ENCODE measurements around the gene ITGAD. TPM values are rescaled to one million over a fixed set of nuclear protein-coding genes. Genes with fewer than 3 reads are reported as not detected.
"Not testable (repeated sequence)": the region's sequence is repeated elsewhere in the genome, so short reads cannot be mapped to it uniquely, and the experiment has no call there.

ITGAD gene
- total RNA-seq, 3 donors from 2014 or later (not counting 1 experiment from before 2014, with no cell fraction given) = 1.0 to 2.9 (median 2.2) TPM

DNA sequence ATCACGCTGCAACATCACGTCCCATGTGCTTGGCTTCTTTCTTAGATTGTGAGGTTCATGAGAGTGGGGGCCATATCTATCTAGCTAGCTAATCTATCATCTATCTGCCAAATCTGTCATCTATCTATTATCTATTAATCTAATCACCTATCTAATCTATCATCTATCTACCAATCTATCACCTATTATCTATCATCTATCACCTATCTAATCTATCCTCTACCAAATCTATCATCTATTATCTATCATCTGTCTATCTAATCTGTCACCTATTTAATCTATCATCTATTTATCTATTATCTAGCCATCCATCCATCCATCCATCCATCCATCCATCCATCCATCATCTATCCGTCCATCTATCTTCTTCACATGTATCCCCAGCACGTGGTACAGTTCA is 20.8 kb downstream of the ITGAD start:
- Mint-ChIP-seq H3K36me3 (no peaks in the 10 kb centered on the region), H3K4me3 (peak overlapping the region; percentile 25), H3K9me3 (no peaks in the 10 kb centered on the region), H3K27ac (no peak overlapping the region), H3K4me1 (peaks cover 61 to 66% of the 10 kb centered on the region in 2 donors), H3K27me3 (ENCODE audit: low read depth in 2 of 2) (no peaks in the 10 kb centered on the region)
- no peak overlapping the region for H3K4me3 ChIP-seq (ENCODE audit: low read length)
- H3K27ac ChIP-seq (ENCODE audit: low read length) = no peak overlapping the region
- intact Hi-C loops (cut with micrococcal nuclease) = loop anchor here (1.0 kb wide), 1 partner anchor 49 kb away; no protein-coding TSS in a partner anchor
- DNase-seq (no peak), ATAC-seq (no peak)
- H3K4me1 ChIP-seq (ENCODE audit: control insufficient read depth, insufficient read depth, low read length) = peaks cover 52% of the 10 kb centered on the region
- TF ChIP-seq, protein P1, sequence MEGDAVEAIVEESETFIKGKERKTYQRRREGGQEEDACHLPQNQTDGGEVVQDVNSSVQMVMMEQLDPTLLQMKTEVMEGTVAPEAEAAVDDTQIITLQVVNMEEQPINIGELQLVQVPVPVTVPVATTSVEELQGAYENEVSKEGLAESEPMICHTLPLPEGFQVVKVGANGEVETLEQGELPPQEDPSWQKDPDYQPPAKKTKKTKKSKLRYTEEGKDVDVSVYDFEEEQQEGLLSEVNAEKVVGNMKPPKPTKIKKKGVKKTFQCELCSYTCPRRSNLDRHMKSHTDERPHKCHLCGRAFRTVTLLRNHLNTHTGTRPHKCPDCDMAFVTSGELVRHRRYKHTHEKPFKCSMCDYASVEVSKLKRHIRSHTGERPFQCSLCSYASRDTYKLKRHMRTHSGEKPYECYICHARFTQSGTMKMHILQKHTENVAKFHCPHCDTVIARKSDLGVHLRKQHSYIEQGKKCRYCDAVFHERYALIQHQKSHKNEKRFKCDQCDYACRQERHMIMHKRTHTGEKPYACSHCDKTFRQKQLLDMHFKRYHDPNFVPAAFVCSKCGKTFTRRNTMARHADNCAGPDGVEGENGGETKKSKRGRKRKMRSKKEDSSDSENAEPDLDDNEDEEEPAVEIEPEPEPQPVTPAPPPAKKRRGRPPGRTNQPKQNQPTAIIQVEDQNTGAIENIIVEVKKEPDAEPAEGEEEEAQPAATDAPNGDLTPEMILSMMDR (IDR thresholded peaks at IDR 0.05) = no peak
- 95% methylated on average over 4 of the region's 4 CpGs for WGBS (ENCODE audit: insufficient coverage)
- H3K27me3 ChIP-seq (ENCODE audit: control insufficient read depth, insufficient read depth, low read length) = no peaks in the 10 kb centered on the region
- H3K9me3 ChIP-seq (ENCODE audit: control insufficient read depth, insufficient read depth, low read length) = no peaks in the 10 kb centered on the region
- no peaks in the 10 kb centered on the region for H3K36me3 ChIP-seq (ENCODE audit: control insufficient read depth, insufficient read depth, low read length)

DNA sequence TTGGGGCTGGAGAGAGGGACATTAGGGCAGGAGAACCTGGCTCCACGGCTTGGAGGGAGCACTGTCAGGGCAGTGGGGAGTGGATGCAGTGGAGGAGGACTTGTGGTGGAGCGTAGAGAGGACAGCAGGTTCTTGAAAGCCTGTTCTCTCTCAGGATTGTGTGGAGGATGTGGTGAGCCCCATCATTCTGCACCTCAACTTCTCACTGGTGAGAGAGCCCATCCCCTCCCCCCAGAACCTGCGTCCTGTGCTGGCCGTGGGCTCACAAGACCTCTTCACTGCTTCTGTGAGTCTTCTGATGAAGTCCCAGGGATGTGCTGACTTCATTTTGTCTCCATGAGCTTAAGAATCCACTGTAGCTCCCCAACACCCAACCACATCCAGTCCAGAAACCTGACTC is 21.6 kb downstream of the ITGAD start:
- H3K4me3 Mint-ChIP-seq = peak overlapping the region; percentile 68
- ATAC-seq (peak; percentile 64 to 91 (median 88)), DNase-seq (peak; percentile 31 to 43)
- H3K4me1 Mint-ChIP-seq = peaks cover 58 to 67% of the 10 kb centered on the region in 2 donors
- 21% methylated on average over 3 of the region's 4 CpGs for WGBS (ENCODE audit: insufficient coverage)
- Histone ChIP-seq H3K36me3 (ENCODE audit: control insufficient read depth, insufficient read depth, low read length) (no peaks in the 10 kb centered on the region), H3K4me1 (ENCODE audit: control insufficient read depth, insufficient read depth, low read length) (peaks cover 60% of the 10 kb centered on the region), H3K4me3 (ENCODE audit: low read length) (no peak overlapping the region), H3K9me3 (ENCODE audit: control insufficient read depth, insufficient read depth, low read length) (no peaks in the 10 kb centered on the region), H3K27ac (ENCODE audit: low read length) (no peak overlapping the region), H3K27me3 (ENCODE audit: control insufficient read depth, insufficient read depth, low read length) (no peaks in the 10 kb centered on the region)
- no peaks in the 10 kb centered on the region for H3K36me3 Mint-ChIP-seq
- H3K27me3 Mint-ChIP-seq (ENCODE audit: low read depth in 2 of 2) = no peaks in the 10 kb centered on the region
- H3K9me3 Mint-ChIP-seq = no peaks in the 10 kb centered on the region
- intact Hi-C loops (cut with micrococcal nuclease) = loop anchor here (1.0 kb wide), 1 partner anchor 49 kb away; no protein-coding TSS in a partner anchor
- TF ChIP-seq, protein P1 (IDR thresholded peaks at IDR 0.05) = no peak
- peak overlapping the region in 1 of 2 donors; percentile 77 for H3K27ac Mint-ChIP-seq

DNA sequence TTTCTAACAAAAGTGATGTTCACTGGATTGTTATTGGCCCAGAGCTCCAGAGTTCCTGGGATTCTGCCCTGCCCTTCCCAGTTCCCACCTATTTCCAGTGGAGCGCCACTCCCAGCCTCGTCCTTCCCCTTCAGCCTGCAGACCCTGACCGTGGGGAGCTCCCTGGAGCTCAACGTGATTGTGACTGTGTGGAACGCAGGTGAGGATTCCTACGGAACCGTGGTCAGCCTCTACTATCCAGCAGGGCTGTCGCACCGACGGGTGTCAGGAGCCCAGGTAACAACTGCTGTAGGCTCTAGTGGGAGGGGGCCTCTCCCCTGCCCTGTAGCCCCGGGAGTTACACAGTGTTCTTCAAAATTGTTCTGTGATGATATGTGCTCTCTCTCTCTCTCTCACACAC is 23.2 kb downstream of the ITGAD start:
- H3K27me3 Mint-ChIP-seq (ENCODE audit: low read depth in 2 of 2) = no peaks in the 10 kb centered on the region
- intact Hi-C loops (cut with micrococcal nuclease) = no loop called here
- peak overlapping the region in 1 of 2 donors; percentile 77 for H3K27ac Mint-ChIP-seq
- H3K9me3 Mint-ChIP-seq = no peaks in the 10 kb centered on the region
- no peak for DNase-seq
- Histone ChIP-seq H3K36me3 (ENCODE audit: control insufficient read depth, insufficient read depth, low read length) (no peaks in the 10 kb centered on the region), H3K4me3 (ENCODE audit: low read length) (no peak overlapping the region), H3K4me1 (ENCODE audit: control insufficient read depth, insufficient read depth, low read length) (peaks cover 76% of the 10 kb centered on the region), H3K9me3 (ENCODE audit: control insufficient read depth, insufficient read depth, low read length) (no peaks in the 10 kb centered on the region), H3K27me3 (ENCODE audit: control insufficient read depth, insufficient read depth, low read length) (no peaks in the 10 kb centered on the region), H3K27ac (ENCODE audit: low read length) (no peak overlapping the region)
- TF ChIP-seq, protein P1 (IDR thresholded peaks at IDR 0.05) = no peak
- peak overlapping the region; percentile 55 for H3K4me3 Mint-ChIP-seq
- peaks cover 70 to 76% of the 10 kb centered on the region in 2 donors for H3K4me1 Mint-ChIP-seq
- no peak for ATAC-seq
- H3K36me3 Mint-ChIP-seq = no peaks in the 10 kb centered on the region
- WGBS (ENCODE audit: insufficient coverage) = 96% methylated on average over 10 of the region's 11 CpGs

DNA sequence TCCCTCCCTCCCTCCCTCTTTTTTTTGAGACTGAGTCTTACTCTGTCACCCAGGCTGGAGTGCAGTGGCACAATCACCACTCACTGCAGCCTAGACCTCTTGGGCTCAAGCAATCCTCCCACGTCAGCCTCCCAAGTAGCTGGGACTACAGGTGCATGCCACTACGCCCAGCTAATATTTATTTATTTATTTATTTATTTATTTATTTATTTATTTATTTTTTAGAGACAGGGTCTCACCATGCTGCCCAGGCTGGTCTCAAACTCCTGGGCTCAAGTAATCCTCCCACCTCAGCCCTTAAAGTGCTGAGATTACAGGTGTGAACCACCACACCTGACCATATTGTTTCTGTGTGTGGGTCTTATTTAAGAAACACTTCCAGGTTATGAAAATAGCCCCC is 23.9 kb downstream of the ITGAD start:
- H3K9me3 Mint-ChIP-seq; H3K36me3 Mint-ChIP-seq; H3K36me3 ChIP-seq (ENCODE audit: control insufficient read depth, insufficient read depth, low read length); DNase-seq; ATAC-seq; H3K27me3 Mint-ChIP-seq (ENCODE audit: low read depth in 2 of 2); H3K27me3 ChIP-seq (ENCODE audit: control insufficient read depth, insufficient read depth, low read length); H3K9me3 ChIP-seq (ENCODE audit: control insufficient read depth, insufficient read depth, low read length); H3K27ac ChIP-seq (ENCODE audit: low read length); H3K4me3 ChIP-seq (ENCODE audit: low read length); intact Hi-C loops (cut with micrococcal nuclease): not testable (repeated sequence)
- peaks cover 76 to 83% of the 10 kb centered on the region in 2 donors for H3K4me1 Mint-ChIP-seq
- no CpG with 5 or more reads among the region's 2 CpGs for WGBS (ENCODE audit: insufficient coverage)
- H3K4me3 Mint-ChIP-seq = peak overlapping the region; percentile 55
- peak overlapping the region in 1 of 2 donors; percentile 77 for H3K27ac Mint-ChIP-seq
- H3K4me1 ChIP-seq (ENCODE audit: control insufficient read depth, insufficient read depth, low read length) = peaks cover 83% of the 10 kb centered on the region
